A549 treated with CORT108297 at 1 μM for 4 hours (cell line): ENCODE measurements around the gene IGIP. TPM values are rescaled to one million over a fixed set of nuclear protein-coding genes. Genes with fewer than 3 reads are reported as not detected.

Experiments
- total RNA-seq: library from RNA; stranded (reverse); fragments of 200-300 nt; extraction: Qiagen RNA extraction; gene quantifications from 5 replicates; pipeline ENCODE4 v1.2.3, GENCODE V29; 2022

Gene IGIP
- total RNA-seq: 0.80 to 1.1 TPM (median 0.91 TPM) in 5 replicates

DNA sequence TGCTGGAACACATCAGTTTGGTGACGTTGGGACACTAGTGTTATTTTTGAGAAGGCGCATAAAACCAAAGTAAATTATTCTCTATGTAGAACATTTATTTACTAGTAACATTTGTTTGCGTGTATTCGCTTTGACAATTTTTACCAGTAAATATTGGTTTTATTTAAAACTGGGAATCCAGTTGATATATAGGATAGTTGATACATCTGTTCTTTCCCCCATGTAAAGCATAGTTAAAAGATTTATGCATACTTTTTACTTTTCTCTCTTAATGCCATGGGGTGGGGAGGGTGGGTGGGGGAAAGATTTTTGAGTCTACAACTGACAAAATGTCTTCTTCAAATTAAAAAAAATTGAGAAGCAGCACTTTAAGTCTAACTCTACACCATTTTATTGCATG lies at the start of gene IGIP:
Gene IGIP, plus strand, starts transcription at position 301 of the 400 bp plus-strand sequence. CDS start 2,540 bp downstream, outside the sequence.

DNA sequence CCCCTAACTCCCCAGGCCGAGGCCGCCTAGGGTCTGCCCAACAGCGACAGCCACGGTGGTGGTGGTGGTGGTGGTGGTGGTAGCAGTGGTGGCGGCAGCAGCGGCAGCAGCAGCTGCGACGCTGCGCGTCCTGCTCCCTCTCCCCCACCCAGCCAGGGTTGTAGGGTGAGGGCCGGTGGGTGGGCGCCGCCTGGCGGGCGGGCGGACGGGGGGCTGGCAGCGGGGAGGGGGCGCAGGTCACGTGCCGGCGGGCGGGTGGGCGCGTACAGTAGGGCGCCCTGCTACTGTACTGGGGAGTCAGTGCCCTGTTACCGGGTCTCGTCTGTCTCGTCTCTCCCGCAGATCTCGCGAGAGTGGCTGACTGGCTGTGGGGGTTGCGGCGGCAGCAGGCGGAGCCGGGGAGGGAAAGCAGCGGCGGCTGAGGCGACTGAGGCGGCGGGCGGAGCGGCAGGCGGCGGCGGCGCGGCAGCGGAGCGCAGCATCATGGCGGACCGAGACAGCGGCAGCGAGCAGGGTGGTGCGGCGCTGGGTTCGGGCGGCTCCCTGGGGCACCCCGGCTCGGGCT lies 12.0 kb upstream of the IGIP start, which contains the start of gene PURA:
Gene PURA, plus strand, starts transcription at position 411 of the 565 bp plus-strand sequence. Its CDS starts 73 bp downstream, at position 484.

GRCh38 chr5:140174465-140175366 lies 49.0 kb downstream of the IGIP start, which contains the start of gene CYSTM1:
Gene CYSTM1, plus strand, starts transcription at chr5:140175188. Its CDS starts 19,278 bp downstream, at chr5:140194466.

Other genes starting within 250 kb of the IGIP start
- gene NRG2, start 82.6 kb upstream of the IGIP start, total RNA-seq: 1.7 to 2.4 TPM (median 2.1 TPM) in 5 replicates
- 4.9 to 6.3 TPM (median 5.7 TPM) in 5 replicates for gene PURA, start 11.8 kb upstream of the IGIP start, total RNA-seq
- gene CYSTM1, start 49.3 kb downstream of the IGIP start, total RNA-seq: 152 to 224 TPM (median 170 TPM) in 5 replicates
- gene PFDN1, start 177.2 kb downstream of the IGIP start, total RNA-seq: 90.5 to 145 TPM (median 92.8 TPM) in 5 replicates
- gene HBEGF, start 220.7 kb downstream of the IGIP start, total RNA-seq: 5.8 to 8.9 TPM (median 6.3 TPM) in 5 replicates
- 0.05 TPM in 1 of 5 replicates, not detected in the others for gene SLC4A9, start 234.3 kb downstream of the IGIP start, total RNA-seq